Activated CD4-positive, alpha-beta memory T cell treated with anti-CD3 and anti-CD28 coated beads, Interleukin-2, amount 10 ng/mL, durations not matched to agents 7 days and 5 days (primary cell): ENCODE results near the gene ARID3A. TPM values are rescaled to one million over a fixed set of nuclear protein-coding genes. Genes with fewer than 3 reads are reported as not detected.
"Not testable (repeated sequence)": the region's sequence is repeated elsewhere in the genome, so short reads cannot be mapped to it uniquely, and the experiment has no call there.

Experiments used
- CTCF ChIA-PET: fragments of 350-600 bp; sonication (Branson Sonifier 250); formaldehyde crosslinking; loops from one replicate; lab custom pipeline; 2021; ENCODE audit warnings: antibody characterized with exemption, inconsistent platforms; lab: Charles Lee
- POLR2A ChIA-PET: fragments of 350-600 bp; sonication (Branson Sonifier 250); formaldehyde crosslinking; loops from one replicate; lab custom pipeline; 2021; ENCODE audit warnings: antibody characterized with exemption; lab: Charles Lee
- DNase-seq: peaks from one replicate; pipeline ENCODE4 v3.0.0-alpha.2; 2020
- H3K27ac Mint-ChIP-seq: one replicate; pipeline ENCODE4 v1.8.0; 2021; ENCODE audit warnings: mild to moderate bottlenecking, mixed read lengths
- H3K27me3 Mint-ChIP-seq: one replicate; pipeline ENCODE4 v1.8.0; 2021; ENCODE audit warnings: mixed read lengths
- H3K36me3 Mint-ChIP-seq: one replicate; pipeline ENCODE4 v1.8.0; 2021; ENCODE audit warnings: low read depth, mixed read lengths
- H3K4me1 Mint-ChIP-seq: one replicate; pipeline ENCODE4 v1.8.0; 2021; ENCODE audit warnings: mixed read lengths
- H3K4me3 Mint-ChIP-seq: one replicate; pipeline ENCODE4 v1.8.0; 2021; ENCODE audit warnings: mild to moderate bottlenecking, mixed read lengths
- H3K9me3 Mint-ChIP-seq: one replicate; pipeline ENCODE4 v1.8.0; 2021; ENCODE audit warnings: mixed read lengths
- total RNA-seq, 2 experiments: library from RNA; stranded (reverse); gene quantifications; one replicate each; pipeline ENCODE4 v1.2.3, GENCODE V29; 2021

The ARID3A gene
- total RNA-seq, 2 experiments from 2014 or later = 32.4 to 34.0 TPM

DNA sequence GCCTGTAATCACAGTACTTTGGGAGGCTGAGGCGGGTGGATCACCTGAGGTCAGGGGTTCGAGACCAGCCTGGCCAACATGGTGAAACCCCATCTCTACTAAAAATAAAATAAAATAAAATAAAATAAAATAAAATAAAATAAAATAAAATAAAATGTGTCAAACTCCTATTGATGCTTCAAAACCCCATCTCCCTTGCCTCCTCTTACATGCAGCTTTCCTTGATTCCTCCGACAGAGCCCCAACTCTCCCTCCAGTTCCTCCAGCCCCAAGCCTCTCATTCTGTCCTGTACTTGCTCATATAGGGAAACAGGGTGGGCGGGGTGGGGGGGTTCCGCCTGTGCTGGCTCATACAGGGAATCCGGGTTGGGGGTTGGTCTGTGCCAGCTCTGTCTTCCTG, 99.2 kb downstream of the ARID3A start:
- peaks cover 26% of the 10 kb centered on the region for H3K4me1 Mint-ChIP-seq
- POLR2A ChIA-PET = interaction anchor here (6.9 to 8.8 kb wide), 2 partner anchors 13 to 55 kb away, joined by 50 to 134 read pairs; partner anchors contain the start of gene ABCA7
- not testable (repeated sequence) for H3K27ac Mint-ChIP-seq, H3K4me3 Mint-ChIP-seq, DNase-seq, H3K27me3 Mint-ChIP-seq, H3K9me3 Mint-ChIP-seq
- CTCF ChIA-PET = interaction anchor here (5.1 kb wide), 1 partner anchor 13 kb away, joined by 34 read pairs; the partner anchor contains the start of gene ABCA7
- peaks cover 28% of the 10 kb centered on the region for H3K36me3 Mint-ChIP-seq

Other genes with a start within 250 kb of the ARID3A start
- 1 to 10 TPM; 2.5 to 3.0 TPM for gene FSTL3, start 249.6 kb upstream of the ARID3A start, total RNA-seq
- gene PRSS57, start 230.6 kb upstream of the ARID3A start, total RNA-seq = not detected
- gene PALM, start 217.1 kb upstream of the ARID3A start, total RNA-seq = not detected
- not detected for gene MISP, start 174.9 kb upstream of the ARID3A start, total RNA-seq
- 100 to 1,000 TPM; 385 to 406 TPM for gene PTBP1, start 128.6 kb upstream of the ARID3A start, total RNA-seq
- gene PLPPR3, start 104.1 kb upstream of the ARID3A start, total RNA-seq = not detected
- gene AZU1, start 98.2 kb upstream of the ARID3A start, total RNA-seq = not detected
- gene PRTN3, start 85.0 kb upstream of the ARID3A start, total RNA-seq = not detected
- gene ELANE, start 73.7 kb upstream of the ARID3A start, total RNA-seq = not detected
- 1 to 10 TPM in 1 of 2 experiments, under 1 TPM in 1; 0.78 to 1.6 TPM for gene CFD, start 66.4 kb upstream of the ARID3A start, total RNA-seq
- 10 to 100 TPM; 62.2 to 64.0 TPM for gene MED16, start 32.8 kb upstream of the ARID3A start, total RNA-seq
- gene RNU6-9, start 32.6 kb upstream of the ARID3A start, total RNA-seq = not detected
- gene R3HDM4, start 12.8 kb upstream of the ARID3A start, total RNA-seq = 100 to 1,000 TPM; 111 to 116 TPM
- gene KISS1R, start 8.7 kb upstream of the ARID3A start, total RNA-seq = 1 to 10 TPM; 1.8 to 2.3 TPM
- 10 to 100 TPM; 42.0 to 44.3 TPM for gene WDR18, start 58.3 kb downstream of the ARID3A start, total RNA-seq
- under 1 TPM in 1 of 2 experiments, not detected in 1; 0.08 TPM for gene GRIN3B, start 74.4 kb downstream of the ARID3A start, total RNA-seq
- gene TMEM259, start 95.1 kb downstream of the ARID3A start, total RNA-seq = 100 to 1,000 TPM; 181 TPM
- gene RNU6-2, start 95.5 kb downstream of the ARID3A start, total RNA-seq = not detected
- gene CNN2, start 100.6 kb downstream of the ARID3A start, total RNA-seq = 100 to 1,000 TPM; 513 to 519 TPM
- 10 to 100 TPM; 92.7 to 95.1 TPM for gene ABCA7, start 114.1 kb downstream of the ARID3A start, total RNA-seq
- gene ARHGAP45, start 141.1 kb downstream of the ARID3A start, total RNA-seq = 100 to 1,000 TPM; 419 to 437 TPM
- 100 to 1,000 TPM; 116 to 120 TPM for gene POLR2E, start 169.3 kb downstream of the ARID3A start, total RNA-seq
- gene GPX4, start 178.0 kb downstream of the ARID3A start, total RNA-seq = 100 to 1,000 TPM; 141 to 148 TPM
- 10 to 100 TPM; 94.4 to 98.2 TPM for gene SBNO2, start 248.2 kb downstream of the ARID3A start, total RNA-seq